Tibial artery (tissue), 4 donors: ENCODE measurements around the gene RASGRF1.

Experiments
- DNase-seq, 2 donors: peaks; one replicate each; pipeline ENCODE4 v3.0.0-alpha.2; 2019
- H3K27ac ChIP-seq, 2 donors: fragments of 200-600 bp; sonication (generic) in 1 of 2; 1 replicate in 1 of 2; 2 replicates in 1 of 2; pipeline ENCODE4 v1.5.1; 2018 to 2019; ENCODE audit warnings: mild to moderate bottlenecking in 1 of 2
- H3K27me3 ChIP-seq, 2 donors: fragments of 200-600 bp; sonication (generic) in 1 of 2; one replicate each; pipeline versions ENCODE4 v1.5.1 to v1.6.0; 2016 to 2019
- H3K36me3 ChIP-seq, 3 donors: fragments of 200-600 bp; sonication (generic) in 2 of 3; one replicate each; pipeline ENCODE4 v1.5.1; 2016 to 2019; ENCODE audit warnings: mild to moderate bottlenecking in 2 of 3
- H3K4me1 ChIP-seq, 4 donors: fragments of 200-600 bp; sonication (generic) in 2 of 4; 1 replicate in 3 of 4; 2 replicates in 1 of 4; pipeline ENCODE4 v1.5.1; 2016 to 2019
- H3K4me3 ChIP-seq, 2 donors: fragments of 200-600 bp; sonication (generic) in 1 of 2; 1 replicate in 1 of 2; 2 replicates in 1 of 2; pipeline ENCODE4 v1.5.1; 2018 to 2019; ENCODE audit warnings: mild to moderate bottlenecking in 2 of 2
- H3K9me3 ChIP-seq, 3 donors: fragments of 200-600 bp; sonication (generic) in 1 of 3; one replicate each; pipeline ENCODE4 v1.5.1; 2016 to 2019
- CTCF ChIP-seq, 2 experiments: fragments of 200-600 bp in 1 of 2; fragments of 450-650 bp in 1 of 2; IDR thresholded peaks; one replicate each; pipeline ENCODE4 v1.5.1; 2017 to 2019; ENCODE audit warnings: antibody characterized with exemption in 2 of 2, mild to moderate bottlenecking in 1 of 2, moderate library complexity in 1 of 2
- intact Hi-C: fragments of 100-400 bp; cut with DNase I; formaldehyde crosslinking; loops from one replicate; pipeline ENCODE4 v1.15.0; 2023; ENCODE audit warnings: low total_unique reads

The RASGRF1 gene

DNA sequence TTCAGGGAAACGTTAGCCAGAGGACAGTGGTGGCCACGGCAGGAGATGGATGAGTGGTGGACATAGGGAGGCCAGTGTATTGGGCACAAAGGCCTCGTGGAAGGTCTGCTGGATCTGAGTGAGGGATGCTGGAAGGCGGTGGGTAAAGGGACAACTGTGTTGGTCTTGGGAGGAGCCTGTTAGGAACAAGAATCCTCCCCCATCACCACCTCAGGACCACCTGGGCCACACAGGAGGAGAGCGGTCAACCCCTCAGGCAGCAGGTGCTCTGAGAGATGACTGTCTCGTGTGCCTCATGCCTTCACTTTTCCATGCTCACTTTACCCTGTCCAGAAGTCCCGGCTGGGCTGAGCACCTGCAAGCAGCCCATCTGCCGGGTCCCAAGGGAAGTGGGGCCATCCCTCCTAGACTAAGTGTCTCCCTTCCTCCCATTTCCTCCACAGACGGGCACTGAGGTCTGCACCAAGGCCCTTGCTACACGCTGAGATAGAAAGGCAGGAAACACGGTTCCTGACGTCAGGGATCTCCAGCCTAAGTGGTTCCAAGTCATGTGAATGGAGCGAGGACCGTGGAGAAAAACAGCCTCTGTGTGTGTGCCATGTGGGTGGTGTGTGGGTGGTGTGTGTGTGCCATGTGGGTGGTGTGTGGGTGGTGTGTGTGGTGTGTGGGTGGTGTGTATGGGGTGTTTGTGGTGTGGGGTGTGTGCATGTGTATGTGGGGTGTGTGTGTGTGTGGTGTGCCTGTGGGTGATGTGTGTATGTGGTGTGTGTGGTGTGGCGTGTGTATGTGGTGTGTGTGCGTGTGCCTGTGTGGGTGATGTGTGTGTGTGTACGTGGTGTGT is 97.9 kb downstream of the RASGRF1 start:
- no peak overlapping the region for H3K27ac ChIP-seq

DNA sequence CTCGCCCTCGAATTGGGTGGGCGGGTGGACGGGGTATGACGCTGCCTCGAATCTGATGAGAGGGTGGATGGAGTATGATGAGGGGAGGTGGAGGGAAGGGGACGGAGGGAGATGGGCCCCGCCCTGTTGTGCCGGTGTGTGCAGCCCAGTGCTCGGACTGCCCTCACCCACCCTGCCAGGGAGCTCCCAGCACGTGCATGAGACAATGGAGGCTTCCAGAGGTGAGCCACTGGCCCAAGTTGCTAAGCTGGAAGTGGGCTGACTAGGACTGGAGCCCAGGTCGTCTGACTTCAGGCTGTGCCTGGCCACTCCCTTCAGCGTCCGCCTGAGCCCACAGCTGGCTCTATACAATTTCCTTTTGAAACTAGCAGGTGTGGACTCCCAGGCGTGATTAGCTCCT is 98.7 kb downstream of the RASGRF1 start:
- Histone ChIP-seq H3K4me3 (no peak overlapping the region), H3K27ac (no peak overlapping the region), H3K4me1 (peaks cover 0 to 19% (median 7%) of the 10 kb centered on the region in 4 donors), H3K9me3 (no peaks in the 10 kb centered on the region), H3K36me3 (no peaks in the 10 kb centered on the region), H3K27me3 (no peaks in the 10 kb centered on the region)
- TF ChIP-seq CTCF (IDR thresholded peaks at IDR 0.05): no peak
- intact Hi-C loops: no loop called here
- no peak for DNase-seq

More for the DNA sequence above, 97.9 kb downstream of the RASGRF1 start:
- intact Hi-C loops: no loop called here
- H3K4me1 ChIP-seq: peaks cover 0 to 19% (median 7%) of the 10 kb centered on the region in 4 donors
- H3K9me3 ChIP-seq: no peaks in the 10 kb centered on the region
- H3K27me3 ChIP-seq: no peaks in the 10 kb centered on the region
- no peak for TF ChIP-seq CTCF (IDR thresholded peaks at IDR 0.05)
- H3K4me3 ChIP-seq: no peak overlapping the region
- DNase-seq: peak in 1 of 2 donors; percentile 38
- H3K36me3 ChIP-seq: no peaks in the 10 kb centered on the region

- Histone ChIP-seq H3K27ac (no peak overlapping the region), H3K27me3 (no peaks in the 10 kb centered on the region), H3K4me1 (peaks cover 0 to 19% (median 7%) of the 10 kb centered on the region in 4 donors), H3K36me3 (no peaks in the 10 kb centered on the region), H3K4me3 (no peak overlapping the region), H3K9me3 (no peaks in the 10 kb centered on the region)
- no peak for DNase-seq
- intact Hi-C loops: no loop called here
- no peak for TF ChIP-seq CTCF (IDR thresholded peaks at IDR 0.05)
Observed at GRCh38 chr15:78991476-78991875, 99.1 kb downstream of the RASGRF1 start.

GRCh38 chr15:78990278-78990677 is 100.3 kb downstream of the RASGRF1 start:
- no peaks in the 10 kb centered on the region for H3K27me3 ChIP-seq
- no peak overlapping the region for H3K27ac ChIP-seq
- H3K4me1 ChIP-seq: peaks cover 0 to 19% (median 7%) of the 10 kb centered on the region in 4 donors
- no peak for DNase-seq
- intact Hi-C loops: no loop called here
- no peak for TF ChIP-seq CTCF (IDR thresholded peaks at IDR 0.05)
- no peaks in the 10 kb centered on the region for H3K36me3 ChIP-seq
- H3K9me3 ChIP-seq: no peaks in the 10 kb centered on the region
- H3K4me3 ChIP-seq: no peak overlapping the region

DNA sequence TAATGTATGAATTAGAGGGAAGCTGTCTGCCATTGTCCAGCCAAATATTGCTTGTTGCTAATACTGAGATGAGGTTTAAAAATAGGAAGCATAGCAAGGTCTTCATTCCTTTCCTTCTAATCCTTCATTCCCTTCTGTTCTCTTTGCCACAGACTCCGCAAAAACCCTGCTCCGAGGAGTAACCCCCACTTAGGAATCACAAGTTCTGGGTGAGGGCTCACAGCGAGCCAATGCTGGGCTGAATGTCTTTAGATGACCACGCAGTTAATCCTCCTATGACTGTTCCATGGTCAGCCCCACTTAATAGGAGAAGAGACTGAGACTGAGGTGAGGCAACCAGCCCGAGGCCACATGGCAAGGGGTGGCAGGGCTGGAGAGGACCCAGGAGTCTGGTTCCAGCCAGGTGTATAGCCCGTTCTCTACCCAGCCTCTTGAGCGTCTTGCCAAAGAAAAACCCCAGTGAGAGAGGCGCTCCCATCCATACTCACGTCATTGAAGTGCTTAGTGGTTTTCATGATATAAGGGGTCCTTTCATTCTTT is 100.8 kb downstream of the RASGRF1 start:
- peaks cover 0 to 19% (median 7%) of the 10 kb centered on the region in 4 donors for H3K4me1 ChIP-seq

More for the DNA sequence above, 100.8 kb downstream of the RASGRF1 start:
- no peaks in the 10 kb centered on the region for H3K9me3 ChIP-seq
- H3K4me3 ChIP-seq: no peak overlapping the region
- no peak for TF ChIP-seq CTCF (IDR thresholded peaks at IDR 0.05)
- peak overlapping the region in 1 of 2 donors; percentile 57 for H3K27ac ChIP-seq
- intact Hi-C loops: no loop called here
- no peaks in the 10 kb centered on the region for H3K27me3 ChIP-seq
- H3K36me3 ChIP-seq: no peaks in the 10 kb centered on the region
- no peak for DNase-seq
